ENCODE data around the gene JAKMIP3. TPM values are rescaled to one million over a fixed set of nuclear protein-coding genes. Genes with fewer than 3 reads are reported as not detected.

The JAKMIP3 gene
- total and polyA plus RNA-seq, 10 of the 15 experiments (the other 5 are each of a cell fraction or from before 2014, with no cell fraction given), result 0.01 TPM; not detected in 7

GRCh38 chr10:132104471-132105301, 38.9 kb downstream of the JAKMIP3 start (continued):
- TF ChIP-seq NR2C2 (IDR thresholded peaks at IDR 0.05; ENCODE audit: borderline replicate concordance, control insufficient read depth, insufficient read length, low read depth) (no peak), CHD2 (IDR thresholded peaks at IDR 0.05; ENCODE audit: borderline replicate concordance, low read depth, low read length) (no peak), PAX5 (IDR thresholded peaks at IDR 0.05; ENCODE audit: borderline replicate concordance, low read depth, low read length) (no peak)
- TF ChIP-seq, protein P1, sequence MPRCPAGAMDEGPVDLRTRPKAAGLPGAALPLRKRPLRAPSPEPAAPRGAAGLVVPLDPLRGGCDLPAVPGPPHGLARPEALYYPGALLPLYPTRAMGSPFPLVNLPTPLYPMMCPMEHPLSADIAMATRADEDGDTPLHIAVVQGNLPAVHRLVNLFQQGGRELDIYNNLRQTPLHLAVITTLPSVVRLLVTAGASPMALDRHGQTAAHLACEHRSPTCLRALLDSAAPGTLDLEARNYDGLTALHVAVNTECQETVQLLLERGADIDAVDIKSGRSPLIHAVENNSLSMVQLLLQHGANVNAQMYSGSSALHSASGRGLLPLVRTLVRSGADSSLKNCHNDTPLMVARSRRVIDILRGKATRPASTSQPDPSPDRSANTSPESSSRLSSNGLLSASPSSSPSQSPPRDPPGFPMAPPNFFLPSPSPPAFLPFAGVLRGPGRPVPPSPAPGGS (IDR thresholded peaks at IDR 0.05; ENCODE audit: borderline replicate concordance, insufficient read depth, low read depth, low read length, poor library complexity, severe bottlenecking), result no peak

DNA sequence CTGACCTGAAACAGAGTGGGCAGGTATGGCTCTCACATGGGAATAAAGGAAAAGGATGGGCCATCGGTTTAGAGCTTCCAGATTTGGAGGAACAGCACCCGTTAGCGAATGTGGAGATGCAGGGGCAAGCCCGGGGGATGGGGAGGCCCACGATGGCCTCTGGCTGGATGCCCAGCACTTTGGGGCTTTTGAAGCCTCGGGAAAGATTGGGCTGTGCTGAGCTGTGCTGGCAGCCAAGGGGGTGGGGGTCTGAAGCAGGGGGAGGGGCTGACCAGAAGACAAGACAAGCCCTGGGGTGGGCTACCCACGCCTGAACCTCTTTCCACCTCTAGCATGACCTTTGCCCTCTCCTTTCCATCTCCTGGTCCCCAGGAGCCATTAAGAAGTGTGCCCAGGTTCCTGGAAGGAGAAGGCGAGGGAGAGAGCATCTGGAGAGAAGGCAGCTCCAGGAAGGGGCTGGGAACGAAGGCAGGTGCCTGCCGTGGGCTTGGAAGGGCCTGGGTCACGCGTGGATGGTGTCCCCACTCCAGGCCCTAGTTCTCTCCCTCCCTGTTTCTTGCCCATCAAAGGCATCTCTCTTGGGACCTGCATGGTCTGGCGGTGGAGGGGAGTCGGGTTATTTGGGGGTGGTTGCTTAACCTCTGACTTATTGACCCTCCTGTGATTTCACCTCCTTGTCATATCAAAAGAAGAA, 39.7 kb downstream of the JAKMIP3 start:
- Histone ChIP-seq H3K36me3 (ENCODE audit: control insufficient read depth in 2 of 2, insufficient read depth in 2 of 2, low read length in 1 of 2) (no peaks in the 10 kb centered on the region), H3K9me3 (replicated peaks; ENCODE audit: control insufficient read depth, insufficient read depth, low read length) (no peaks in the 10 kb centered on the region), H3K79me2 (ENCODE audit: control insufficient read depth, insufficient read depth, low read length) (no peaks in the 10 kb centered on the region), H3K9ac (ENCODE audit: control insufficient read depth, insufficient read depth, low read length) (no peak overlapping the region), H2AFZ (ENCODE audit: control insufficient read depth, low read depth, low read length) (no peak overlapping the region), H3K4me1 (ENCODE audit: control insufficient read depth, insufficient read depth, low read length) (no peaks in the 10 kb centered on the region), H3K4me3 (no peak overlapping the region), H3K4me2 (ENCODE audit: control insufficient read depth, insufficient read depth) (no peak overlapping the region), H3K27ac (ENCODE audit: control insufficient read depth, insufficient read depth) (no peak overlapping the region), H3K27me3 (replicated peaks in 1 of 2; ENCODE audit: control insufficient read depth in 2 of 2, insufficient read depth in 2 of 2, low read length in 1 of 2) (no peaks in the 10 kb centered on the region), H4K20me1 (ENCODE audit: control insufficient read depth, insufficient read depth) (no peaks in the 10 kb centered on the region)
- in situ Hi-C loops (cut with MboI) (no loop called here), intact Hi-C loops (cut with micrococcal nuclease; ENCODE audit: unreplicated experiment) (no loop called here)
- CTCF ChIA-PET, result no interaction called here
- SMC1A ChIA-PET (ENCODE audit: uncharacterized antibody, unreplicated experiment), result no interaction called here
- no peak for FAIRE-seq
- RAD21 ChIA-PET (ENCODE audit: unreplicated experiment), result no interaction called here
- BruUV-seq (replicated peaks), result no TSS peak
- WGBS (ENCODE audit: insufficient coverage, insufficient replicate concordance, low lambda C conversion rate, missing lambda C conversion rate), result 15% methylated on average over 14 of the region's 14 CpGs
- no peak for ATAC-seq
- DNase-seq (ENCODE audit: low read depth, low spot score), result no peak
- POLR2A ChIA-PET, result no interaction called here
- TF ChIP-seq ZNF274 (IDR thresholded peaks at IDR 0.05; ENCODE audit: insufficient read depth, insufficient read length) (no peak), CTCF (IDR thresholded peaks at IDR 0.05 in 2 of 3, conservative IDR thresholded peaks at IDR 0.05 in 1 of 3; ENCODE audit: control insufficient read depth in 2 of 3, extremely low read depth in 1 of 3, insufficient read depth in 1 of 3, low read depth in 3 of 3, low read length in 3 of 3) (no peak), SREBF2 (IDR thresholded peaks at IDR 0.05; ENCODE audit: low read length) (no peak), SKIL (IDR thresholded peaks at IDR 0.05; ENCODE audit: low read depth, poor library complexity, severe bottlenecking) (no peak), YBX1 (IDR thresholded peaks at IDR 0.05) (no peak), NFYA (IDR thresholded peaks at IDR 0.05; ENCODE audit: borderline replicate concordance, low read depth, low read length) (no peak), NFYB (IDR thresholded peaks at IDR 0.05; ENCODE audit: insufficient read depth, low read depth, low read length) (no peak), RCOR1 (conservative IDR thresholded peaks at IDR 0.05; ENCODE audit: low read depth, low read length) (no peak), ZNF207 (IDR thresholded peaks at IDR 0.05; ENCODE audit: borderline replicate concordance) (no peak)
- TF ChIP-seq, protein P2, sequence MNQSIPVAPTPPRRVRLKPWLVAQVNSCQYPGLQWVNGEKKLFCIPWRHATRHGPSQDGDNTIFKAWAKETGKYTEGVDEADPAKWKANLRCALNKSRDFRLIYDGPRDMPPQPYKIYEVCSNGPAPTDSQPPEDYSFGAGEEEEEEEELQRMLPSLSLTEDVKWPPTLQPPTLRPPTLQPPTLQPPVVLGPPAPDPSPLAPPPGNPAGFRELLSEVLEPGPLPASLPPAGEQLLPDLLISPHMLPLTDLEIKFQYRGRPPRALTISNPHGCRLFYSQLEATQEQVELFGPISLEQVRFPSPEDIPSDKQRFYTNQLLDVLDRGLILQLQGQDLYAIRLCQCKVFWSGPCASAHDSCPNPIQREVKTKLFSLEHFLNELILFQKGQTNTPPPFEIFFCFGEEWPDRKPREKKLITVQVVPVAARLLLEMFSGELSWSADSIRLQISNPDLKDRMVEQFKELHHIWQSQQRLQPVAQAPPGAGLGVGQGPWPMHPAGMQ (IDR thresholded peaks at IDR 0.05; ENCODE audit: borderline replicate concordance), result no peak

Data from GM12878 (cell line).